Natural killer cell (primary cell): Measurements from ENCODE around the gene MYO1D. TPM values are rescaled to one million over a fixed set of nuclear protein-coding genes. Genes with fewer than 3 reads are reported as not detected.
A peak's percentile ranks its signal among the peaks of the same experiment; 100 is the strongest.

ENCODE experiments used
- ATAC-seq, 3 donors: fragments of 150-1000 bp in 2 of 3; fragments of 200-7000 bp in 1 of 3; cut with Tn5 transposase; 1 replicate in 1 of 3; 2 replicates in 2 of 3; pipeline ENCODE4 v1.10.0; 2021; ENCODE audit warnings: mild to moderate bottlenecking in 2 of 3, moderate library complexity in 2 of 3
- DNase-seq, 2 donors: peaks; one replicate each; pipeline versions ENCODE4 v3.0.0 to v3.0.0-alpha.2; 2013 to 2021; ENCODE audit warnings: mixed read lengths in 1 of 2
- H3K27ac ChIP-seq: one replicate; pipeline ENCODE4 v1.5.1; 2013; ENCODE audit warnings: mild to moderate bottlenecking, low read length
- H3K27me3 ChIP-seq: one replicate; pipeline ENCODE4 v1.6.1; 2013; ENCODE audit warnings: low read length; ENCODE audit not compliant: control insufficient read depth, insufficient read depth
- H3K36me3 ChIP-seq: one replicate; pipeline ENCODE4 v1.6.1; 2013; ENCODE audit warnings: low read length; ENCODE audit not compliant: control insufficient read depth, insufficient read depth
- H3K4me1 ChIP-seq: one replicate; pipeline ENCODE4 v1.6.1; 2013; ENCODE audit warnings: low read length; ENCODE audit not compliant: control insufficient read depth, insufficient read depth
- H3K4me3 ChIP-seq: one replicate; pipeline ENCODE4 v1.5.1; 2013; ENCODE audit warnings: low read length
- H3K9me3 ChIP-seq: one replicate; pipeline ENCODE4 v1.6.1; 2013; ENCODE audit warnings: low read length; ENCODE audit not compliant: control insufficient read depth, insufficient read depth
- H3K27ac Mint-ChIP-seq, 2 donors: one replicate each; pipeline ENCODE4 v1.8.0; 2022; ENCODE audit warnings: mild to moderate bottlenecking in 2 of 2, mixed read lengths in 2 of 2, moderate library complexity in 1 of 2
- H3K27me3 Mint-ChIP-seq, 2 donors: one replicate each; pipeline ENCODE4 v1.8.0; 2022; ENCODE audit warnings: low read depth in 2 of 2, mixed read lengths in 2 of 2
- H3K36me3 Mint-ChIP-seq: one replicate; pipeline ENCODE4 v1.8.0; 2022; ENCODE audit warnings: mixed read lengths
- H3K4me1 Mint-ChIP-seq, 2 donors: one replicate each; pipeline ENCODE4 v1.8.0; 2022; ENCODE audit warnings: mixed read lengths in 2 of 2
- H3K4me3 Mint-ChIP-seq: one replicate; pipeline ENCODE4 v1.8.0; 2022; ENCODE audit warnings: mild to moderate bottlenecking, moderate library complexity, mixed read lengths
- H3K9me3 Mint-ChIP-seq, 2 donors: one replicate each; pipeline ENCODE4 v1.8.0; 2022; ENCODE audit warnings: mixed read lengths in 2 of 2
- CTCF ChIP-seq: fragments of 200-600 bp; IDR thresholded peaks from one replicate; pipeline ENCODE4 v1.8.0; 2022; ENCODE audit warnings: antibody characterized with exemption
- WGBS: methylation state at CpG from one replicate; pipeline ENCODE4 v1.1.7; 2013; ENCODE audit warnings: missing lambda C conversion rate; ENCODE audit not compliant: insufficient coverage; 5-methylcytosine and 5-hydroxymethylcytosine counted together
- intact Hi-C: fragments of 100-400 bp; cut with micrococcal nuclease; formaldehyde crosslinking; loops from one replicate; pipeline ENCODE4 v1.14.2; 2022
- total RNA-seq, 4 donors: library from RNA; stranded (reverse); fragments of 120-200 nt in 1 of 4; gene quantifications; one replicate each; pipeline versions ENCODE4 v1.2.3 to v1.2.4, GENCODE V29; 2013 to 2022

MYO1D gene
- total RNA-seq, 3 donors from 2014 or later (not counting 1 experiment from before 2014, with no cell fraction given) = 6.8 to 20.2 (median 10.5) TPM

DNA sequence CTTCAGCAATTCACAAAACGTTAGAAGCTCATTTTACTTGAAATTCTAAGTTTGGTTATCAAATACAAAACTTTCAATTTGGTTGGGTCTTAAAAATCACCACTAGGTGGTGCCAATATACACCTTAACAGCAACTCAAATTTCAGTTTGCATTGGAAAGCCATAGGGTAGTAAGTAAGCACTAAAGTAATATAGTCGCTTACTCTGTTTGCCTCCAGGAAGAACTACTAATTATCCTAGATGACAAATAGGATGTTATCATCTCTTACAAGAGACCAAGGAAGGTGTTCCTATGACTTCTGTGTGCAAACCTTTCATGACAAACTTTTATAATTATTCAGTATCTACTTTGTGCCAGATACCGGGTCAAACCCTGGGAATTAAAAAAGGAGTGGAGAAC is 93.3 kb downstream of the MYO1D start:
- Histone ChIP-seq H3K4me1 (no peaks in the 10 kb centered on the region), H3K27ac (no peak overlapping the region), H3K27me3 (no peaks in the 10 kb centered on the region), H3K9me3 (no peaks in the 10 kb centered on the region), H3K4me3 (no peak overlapping the region), H3K36me3 (no peaks in the 10 kb centered on the region)
- Mint-ChIP-seq H3K9me3 (no peaks in the 10 kb centered on the region), H3K36me3 (no peaks in the 10 kb centered on the region), H3K27me3 (peaks cover 5 to 15% of the 10 kb centered on the region in 2 donors), H3K4me3 (no peak overlapping the region), H3K4me1 (no peaks in the 10 kb centered on the region), H3K27ac (no peak overlapping the region)
- peak; percentile 70 to 75 (median 72) for ATAC-seq
- WGBS = 0% methylated on average over 1 of the region's 3 CpGs
- peak; percentile 90 for TF ChIP-seq CTCF
- DNase-seq = peak in 1 of 2 donors; percentile 70
- intact Hi-C loops = loop anchor here (1.0 kb wide), 4 partner anchors 94 to 215 kb away; partner anchors contain the start of gene MYO1D

GRCh38 chr17:32780721-32781120 is 96.2 kb downstream of the MYO1D start:
- no peaks in the 10 kb centered on the region for H3K4me1 ChIP-seq
- no peaks in the 10 kb centered on the region for H3K9me3 ChIP-seq
- no peak overlapping the region for H3K27ac Mint-ChIP-seq
- no peak overlapping the region for H3K4me3 Mint-ChIP-seq
- H3K27me3 ChIP-seq = no peaks in the 10 kb centered on the region
- H3K27ac ChIP-seq = no peak overlapping the region
- no peaks in the 10 kb centered on the region for H3K9me3 Mint-ChIP-seq
- ATAC-seq (no peak), DNase-seq (no peak)
- WGBS = 93% methylated on average over 6 of the region's 6 CpGs
- no peaks in the 10 kb centered on the region for H3K4me1 Mint-ChIP-seq
- intact Hi-C loops = no loop called here
- H3K4me3 ChIP-seq = no peak overlapping the region
- peaks cover 0 to 10% of the 10 kb centered on the region in 2 donors for H3K27me3 Mint-ChIP-seq
- no peaks in the 10 kb centered on the region for H3K36me3 Mint-ChIP-seq
- no peaks in the 10 kb centered on the region for H3K36me3 ChIP-seq
- no peak for TF ChIP-seq CTCF

DNA sequence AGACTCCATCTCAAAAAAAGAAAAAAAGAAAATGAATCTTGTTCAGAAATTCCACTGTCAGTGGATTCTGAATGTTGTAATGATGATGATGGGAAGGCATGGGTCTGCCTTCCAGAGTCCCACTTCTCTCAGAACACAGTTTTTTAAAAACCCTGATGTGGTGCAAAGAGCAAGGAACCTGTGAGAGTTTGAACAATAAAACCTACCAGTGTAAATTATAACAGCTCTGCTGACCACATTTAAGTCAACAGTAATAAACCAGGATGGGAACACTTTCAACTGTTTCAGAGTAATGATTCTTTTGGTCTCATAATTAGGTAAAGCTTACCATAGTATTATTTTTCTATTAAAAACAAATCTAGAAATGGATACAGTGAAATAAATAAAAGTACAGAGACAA is 99.0 kb downstream of the MYO1D start:
- H3K36me3 ChIP-seq = no peaks in the 10 kb centered on the region
- Mint-ChIP-seq H3K27ac (no peak overlapping the region), H3K9me3 (no peaks in the 10 kb centered on the region), H3K36me3 (no peaks in the 10 kb centered on the region), H3K27me3 (peaks cover 5 to 27% of the 10 kb centered on the region in 2 donors), H3K4me1 (no peaks in the 10 kb centered on the region), H3K4me3 (no peak overlapping the region)
- no peaks in the 10 kb centered on the region for H3K27me3 ChIP-seq
- no peak for DNase-seq
- H3K4me1 ChIP-seq = no peaks in the 10 kb centered on the region
- no peak for TF ChIP-seq CTCF
- ATAC-seq = no peak
- no peak overlapping the region for H3K27ac ChIP-seq
- no peaks in the 10 kb centered on the region for H3K9me3 ChIP-seq
- intact Hi-C loops = no loop called here
- H3K4me3 ChIP-seq = no peak overlapping the region

DNA sequence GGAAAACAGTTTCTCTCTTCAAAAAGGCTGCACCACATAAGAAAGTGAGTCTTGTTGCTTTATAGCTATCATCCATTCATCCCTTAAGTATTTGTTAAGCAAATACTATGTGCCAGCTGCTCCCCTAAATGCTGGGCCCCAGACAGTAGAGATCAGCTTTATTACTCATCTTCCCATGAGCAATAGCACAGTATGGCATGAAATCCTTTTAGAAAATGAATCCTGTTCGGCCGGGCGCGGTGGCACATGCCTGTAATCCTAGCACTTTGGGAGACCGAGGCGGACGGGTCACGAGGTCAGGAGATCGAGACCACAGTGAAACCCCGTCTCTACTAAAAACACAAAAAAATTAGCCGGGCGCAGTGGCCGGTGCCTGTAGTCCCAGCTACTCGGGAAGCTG is 99.5 kb downstream of the MYO1D start:
- 97% methylated on average over 14 of the region's 14 CpGs for WGBS
- H3K9me3 Mint-ChIP-seq = no peaks in the 10 kb centered on the region
- Histone ChIP-seq H3K4me3 (no peak overlapping the region), H3K36me3 (no peaks in the 10 kb centered on the region), H3K4me1 (no peaks in the 10 kb centered on the region), H3K9me3 (no peaks in the 10 kb centered on the region), H3K27ac (no peak overlapping the region), H3K27me3 (no peaks in the 10 kb centered on the region)
- H3K27ac Mint-ChIP-seq = no peak overlapping the region
- peaks cover 5 to 28% of the 10 kb centered on the region in 2 donors for H3K27me3 Mint-ChIP-seq
- no peak overlapping the region for H3K4me3 Mint-ChIP-seq
- TF ChIP-seq CTCF = no peak
- intact Hi-C loops = no loop called here
- no peak for DNase-seq
- H3K36me3 Mint-ChIP-seq = no peaks in the 10 kb centered on the region
- ATAC-seq = no peak
- H3K4me1 Mint-ChIP-seq = no peaks in the 10 kb centered on the region
